NCI-H774 (cell line): ENCODE results near the gene NKX6-2.
"Not testable (repeated sequence)": the region's sequence is repeated elsewhere in the genome, so short reads cannot be mapped to it uniquely, and the experiment has no call there.

Experiments used
- DNase-seq: peaks from one replicate; lab custom pipeline; 2025; lab: John Stamatoyannopoulos, UW

The NKX6-2 gene

GRCh38 chr10:132797986-132798385 is 12.0 kb upstream of the NKX6-2 start:
- DNase-seq = not testable (repeated sequence)

GRCh38 chr10:132796846-132797245 is 10.9 kb upstream of the NKX6-2 start:
- no peak for DNase-seq

GRCh38 chr10:132793871-132794849 is 8.2 kb upstream of the NKX6-2 start:
- no peak for DNase-seq

DNA sequence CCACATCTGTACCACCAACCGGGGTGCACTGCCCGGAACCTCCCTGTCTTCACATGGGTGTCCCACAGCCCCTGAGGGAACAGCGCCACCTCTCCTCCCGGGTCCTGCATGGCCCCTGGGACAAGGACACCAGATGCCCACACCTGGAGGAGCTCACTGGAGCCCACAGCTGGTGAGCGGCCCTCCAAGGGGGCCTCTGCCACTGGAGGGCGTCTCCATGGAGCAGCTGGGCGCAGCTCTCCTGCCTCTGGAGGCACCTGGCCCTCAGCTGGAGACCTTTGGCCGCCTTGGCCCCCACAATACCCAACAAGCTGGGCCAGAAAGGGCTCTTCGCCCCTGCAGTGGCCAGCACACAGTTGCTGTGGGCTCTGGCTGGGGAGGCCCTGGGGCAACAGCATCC is 7.3 kb upstream of the NKX6-2 start:
- DNase-seq = no peak

GRCh38 chr10:132792796-132793195 is 6.8 kb upstream of the NKX6-2 start:
- no peak for DNase-seq

DNA sequence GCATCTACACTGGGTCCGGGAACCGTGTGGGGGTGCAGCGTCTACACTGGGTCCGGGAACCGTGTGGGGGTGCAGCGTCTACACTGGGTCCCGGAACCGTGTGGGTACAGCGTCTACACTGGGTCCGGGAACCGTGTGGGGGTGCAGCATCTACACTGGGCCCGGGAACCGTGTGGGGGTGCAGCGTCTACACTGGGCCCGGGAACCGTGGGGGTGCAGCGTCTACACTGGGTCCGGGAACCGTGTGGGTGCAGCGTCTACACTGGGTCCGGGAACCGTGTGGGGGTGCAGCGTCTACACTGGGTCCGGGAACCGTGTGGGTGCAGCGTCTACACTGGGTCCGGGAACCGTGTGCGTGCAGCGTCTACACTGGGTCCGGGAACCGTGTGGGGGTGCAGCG is 6.2 kb upstream of the NKX6-2 start:
- DNase-seq = not testable (repeated sequence)

- DNase-seq = no peak
Observed at GRCh38 chr10:132790934-132791829, 5.2 kb upstream of the NKX6-2 start.

DNA sequence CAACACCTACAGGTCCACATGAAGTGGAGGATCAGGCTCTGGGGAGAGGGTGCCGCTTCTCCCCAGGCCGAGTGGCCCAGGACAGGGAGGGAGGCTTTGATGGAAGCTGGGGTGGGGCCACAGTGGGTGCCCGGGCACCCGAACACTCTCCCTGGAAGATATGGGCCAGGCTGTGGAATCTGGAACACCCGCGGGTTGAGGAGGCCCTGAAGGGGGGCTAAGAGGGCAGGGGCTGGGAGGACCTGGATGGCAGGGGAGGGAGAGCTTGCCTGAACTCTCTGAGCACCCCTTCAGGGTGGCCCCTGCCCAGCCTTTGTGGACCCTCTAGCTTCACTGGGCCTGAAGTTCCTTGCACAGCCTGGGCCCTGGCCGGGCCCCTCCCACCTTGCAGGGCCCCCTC is 4.5 kb upstream of the NKX6-2 start:
- DNase-seq = no peak

- DNase-seq = no peak
Observed at GRCh38 chr10:132789659-132790148, 3.8 kb upstream of the NKX6-2 start.

DNA sequence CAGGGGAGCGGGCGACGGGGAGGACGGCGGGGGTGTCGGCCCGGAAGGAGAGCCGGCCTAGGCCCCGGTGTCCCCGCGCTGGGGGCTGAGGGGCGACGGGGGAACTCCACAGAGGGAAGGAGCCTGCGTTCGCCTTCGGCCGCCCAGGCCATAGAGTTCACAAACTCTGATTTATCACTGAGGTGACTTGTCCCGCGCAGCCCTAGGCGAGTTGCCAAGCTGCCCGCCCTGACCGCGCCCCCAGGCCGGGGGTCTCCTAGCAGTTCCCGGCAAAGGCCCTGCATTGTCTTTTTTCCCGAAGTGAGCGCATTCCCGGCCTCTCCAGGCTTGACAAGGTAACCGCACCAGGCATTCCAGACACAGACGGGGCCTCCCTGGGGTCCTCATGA is 2.9 kb upstream of the NKX6-2 start:
- no peak for DNase-seq

- no peak for DNase-seq
Observed at GRCh38 chr10:132788180-132788830, 2.4 kb upstream of the NKX6-2 start.

GRCh38 chr10:132787495-132788179 is 1.7 kb upstream of the NKX6-2 start:
- no peak for DNase-seq

- no peak for DNase-seq
Observed at GRCh38 chr10:132786884-132787494, 1.0 kb upstream of the NKX6-2 start.

DNA sequence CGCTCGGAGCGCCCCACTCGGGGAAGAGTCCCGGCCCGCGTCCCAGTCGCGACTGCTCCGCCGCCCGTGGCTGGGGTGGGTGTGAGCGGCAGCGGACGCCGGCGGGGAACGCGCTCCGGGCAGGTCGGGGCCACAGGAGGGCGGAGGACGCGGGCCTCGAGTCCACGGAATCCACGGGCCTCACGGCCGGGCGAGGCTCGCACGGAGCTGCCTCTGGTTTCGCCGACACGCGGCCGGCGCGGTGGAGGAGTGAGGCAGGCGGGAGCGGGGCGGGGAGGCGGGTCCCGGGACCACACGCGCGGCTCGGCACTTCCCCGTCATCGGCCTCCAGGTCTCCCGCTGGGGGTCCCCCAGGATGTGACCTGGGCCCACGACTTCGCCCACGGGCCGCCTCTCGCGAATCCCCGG is 533 bp upstream of the NKX6-2 start:
- DNase-seq = no peak

GRCh38 chr10:132784866-132785722 is 853 bp downstream of the NKX6-2 start:
- DNase-seq = no peak

GRCh38 chr10:132783940-132784865 is 1.7 kb downstream of the NKX6-2 start:
- DNase-seq = no peak

GRCh38 chr10:132783165-132783939 is 2.6 kb downstream of the NKX6-2 start:
- no peak for DNase-seq

DNA sequence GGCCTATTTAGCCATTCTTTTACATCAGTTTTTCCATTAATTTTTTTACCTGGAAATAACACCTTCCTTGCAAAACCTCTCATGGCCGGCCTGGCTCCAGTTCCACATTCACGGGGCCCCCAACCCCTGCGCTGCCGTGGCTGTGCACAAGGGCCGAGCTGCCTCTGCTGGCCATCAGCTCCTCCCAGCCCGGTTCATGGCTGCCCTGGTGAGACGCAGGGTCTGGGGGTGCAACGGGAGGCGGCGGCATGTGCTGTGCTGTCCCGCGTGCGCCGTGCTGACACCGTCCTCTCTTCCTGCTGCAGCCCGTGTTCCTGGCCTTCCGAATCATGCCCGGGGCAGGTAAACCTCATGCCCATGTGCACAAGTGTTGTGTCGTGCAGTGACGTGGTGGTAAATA is 4.4 kb downstream of the NKX6-2 start:
- no peak for DNase-seq
